Pancreas (tissue), 10 donors: ENCODE measurements around the gene ODAM. TPM values are rescaled to one million over a fixed set of nuclear protein-coding genes. Genes with fewer than 3 reads are reported as not detected.

Experiments used
- ATAC-seq, 4 donors: fragments of 200-7000 bp; cut with Tn5 transposase; one replicate each; pipeline versions ENCODE4 v1.8.0 to v1.9.1; 2020; ENCODE audit warnings: mild to moderate bottlenecking in 4 of 4, moderate library complexity in 4 of 4
- DNase-seq, 6 donors: peaks; one replicate each; pipeline ENCODE4 v3.0.0-alpha.2; 2020
- FAIRE-seq: peaks from 2 replicates; lab custom pipeline; 2012; peaks lifted over from hg19 to GRCh38; lab: Jason Lieb, UNC
- H3K27ac ChIP-seq, 4 donors: fragments of 200-600 bp; sonication (generic); 1 replicate in 3 of 4; 2 replicates in 1 of 4; pipeline versions ENCODE4 v1.5.0 to v1.8.0; 2020
- H3K27me3 ChIP-seq, 4 donors: fragments of 200-600 bp; one replicate each; pipeline ENCODE4 v1.8.0; 2021
- H3K36me3 ChIP-seq, 3 donors: fragments of 200-600 bp; sonication (generic) in 1 of 3; one replicate each; pipeline versions ENCODE4 v1.5.0 to v1.8.0; 2020 to 2021
- H3K4me1 ChIP-seq, 3 donors: fragments of 200-600 bp; one replicate each; pipeline ENCODE4 v1.8.0; 2021
- H3K4me3 ChIP-seq, 4 donors: fragments of 200-600 bp; sonication (generic) in 2 of 4; one replicate each; pipeline versions ENCODE4 v1.5.0 to v1.8.0; 2020 to 2021
- H3K9me3 ChIP-seq, 4 donors: fragments of 200-600 bp; one replicate each; pipeline ENCODE4 v1.8.0; 2021
- CTCF ChIP-seq, 4 donors: fragments of 200-600 bp; sonication (generic) in 3 of 4; IDR thresholded peaks; one replicate each; pipeline versions ENCODE4 v1.5.0 to v1.8.0; 2021; ENCODE audit warnings: antibody characterized with exemption in 4 of 4
- WGBS, 2 donors: extraction: QIAGEN DNeasy Blood & Tissue Kit; methylation state at CpG; one replicate each; pipeline ENCODE4 v1.1.7; 2013; 5-methylcytosine and 5-hydroxymethylcytosine counted together
- intact Hi-C, 3 donors: fragments of 100-400 bp; cut with DNase I; formaldehyde crosslinking; loops; one replicate each; pipeline versions ENCODE4 v1.11.1 to v1.14.2; 2022
- polyA plus RNA-seq, 2 donors: library from polyadenylated mRNA; stranded (reverse); fragments of 200-250 nt; gene quantifications; one replicate each; pipeline ENCODE4 v1.2.3, GENCODE V29; 2013
- total RNA-seq, 6 donors: library from RNA; stranded (reverse); fragmentation: NEBNext Ultra II Directional in 4 of 6; extraction: Animal tissue kit (Norgen Biotek cat#: 25700) in 4 of 6; gene quantifications; one replicate each; pipeline versions ENCODE4 v1.2.1 to v1.2.4, GENCODE V29; 2021 to 2023
- donor health status: healthy with polysubstance abuse.
- donor health status: DM: no; HTN: no; CAD: no; lungs with moderate emphysema.
- donor health status: DM: no; HTN: no; CAD: no.
- donor health status: control.
- donor health status: control.
- donor health status: Bipolar disorder and iron deficiency.
- donor health status: DM: yes; HTN: yes; CAD: no.
- donor health status: DM: no; HTN: no; CAD: no.
- donor health status: DM: no; HTN: no; CAD: no.
- donor health status: DM: yes; HTN: yes; CAD: no.

Gene ODAM
- total and polyA plus RNA-seq, 8 donors = 0.19 to 1.2 (median 0.48) TPM; not detected in 2

- FAIRE-seq (no peak), DNase-seq (peak in 1 of 6 donors; percentile 22), ATAC-seq (peak; percentile 48 to 82 (median 72))
- no peaks in the 10 kb centered on the region for H3K27me3 ChIP-seq
- H3K9me3 ChIP-seq = no peaks in the 10 kb centered on the region
- peaks cover 0 to 19% (median 13%) of the 10 kb centered on the region in 3 donors for H3K4me1 ChIP-seq
- TF ChIP-seq CTCF (IDR thresholded peaks at IDR 0.05) = peak in 3 of 4 donors; percentile 39 to 54 (median 49)
- peak overlapping the region in 1 of 4 donors; percentile 33 for H3K27ac ChIP-seq
- WGBS, 2 donors = 20 to 23% methylated on average over 6 of the region's 6 CpGs
- intact Hi-C loops = no loop called here
- no peak overlapping the region for H3K4me3 ChIP-seq
- H3K36me3 ChIP-seq = no peaks in the 10 kb centered on the region
Measured at GRCh38 chr4:70183168-70183939, 12.2 kb upstream of the ODAM start.

- TF ChIP-seq CTCF (IDR thresholded peaks at IDR 0.05) = peak in 1 of 4 donors; percentile 6
Measured at GRCh38 chr4:70183940-70184246, 11.6 kb upstream of the ODAM start.

GRCh38 chr4:70187216-70187615, 8.3 kb upstream of the ODAM start:
- ATAC-seq = no peak
- FAIRE-seq = no peak
- H3K36me3 ChIP-seq = no peaks in the 10 kb centered on the region

More at GRCh38 chr4:70183940-70184246, 11.6 kb upstream of the ODAM start:
- no peak for ATAC-seq
- no peak for DNase-seq
- intact Hi-C loops = no loop called here
- H3K4me1 ChIP-seq = peaks cover 0 to 19% (median 13%) of the 10 kb centered on the region in 3 donors
- no peaks in the 10 kb centered on the region for H3K9me3 ChIP-seq
- no peak overlapping the region for H3K27ac ChIP-seq
- no peaks in the 10 kb centered on the region for H3K27me3 ChIP-seq
- no peak overlapping the region for H3K4me3 ChIP-seq
- 47 to 60% methylated on average over 1 of the region's 1 CpG for WGBS, 2 donors
- FAIRE-seq = no peak
- no peaks in the 10 kb centered on the region for H3K36me3 ChIP-seq

GRCh38 chr4:70190579-70190978, 4.9 kb upstream of the ODAM start:
- Histone ChIP-seq H3K27me3 (no peaks in the 10 kb centered on the region), H3K4me1 (peaks cover 0 to 4% (median 0%) of the 10 kb centered on the region in 3 donors), H3K4me3 (no peak overlapping the region), H3K27ac (no peak overlapping the region), H3K9me3 (no peaks in the 10 kb centered on the region), H3K36me3 (no peaks in the 10 kb centered on the region)
- no peak for ATAC-seq
- DNase-seq = no peak
- no peak for TF ChIP-seq CTCF (IDR thresholded peaks at IDR 0.05)
- intact Hi-C loops = no loop called here
- no peak for FAIRE-seq
- 98 to 100% methylated on average over 1 of the region's 1 CpG for WGBS, 2 donors

More at GRCh38 chr4:70187216-70187615, 8.3 kb upstream of the ODAM start:
- Histone ChIP-seq H3K4me1 (peaks cover 0 to 16% (median 7%) of the 10 kb centered on the region in 3 donors), H3K27ac (no peak overlapping the region), H3K4me3 (no peak overlapping the region), H3K9me3 (no peaks in the 10 kb centered on the region), H3K27me3 (no peaks in the 10 kb centered on the region)
- intact Hi-C loops = no loop called here
- DNase-seq = no peak
- TF ChIP-seq CTCF (IDR thresholded peaks at IDR 0.05) = no peak
- WGBS, 2 donors = 88 to 92% methylated on average over 1 of the region's 1 CpG

GRCh38 chr4:70191647-70192046, 3.9 kb upstream of the ODAM start:
- H3K36me3 ChIP-seq = no peaks in the 10 kb centered on the region
- H3K4me3 ChIP-seq = no peak overlapping the region
- H3K4me1 ChIP-seq = peaks cover 0 to 4% (median 0%) of the 10 kb centered on the region in 3 donors
- WGBS, 2 donors = 44 to 48% methylated on average over 1 of the region's 1 CpG
- no peak overlapping the region for H3K27ac ChIP-seq
- FAIRE-seq (no peak), DNase-seq (no peak), ATAC-seq (no peak)
- intact Hi-C loops = no loop called here
- TF ChIP-seq CTCF (IDR thresholded peaks at IDR 0.05) = no peak
- H3K27me3 ChIP-seq = no peaks in the 10 kb centered on the region
- H3K9me3 ChIP-seq = no peaks in the 10 kb centered on the region
